ENCODE measurements around the gene DIPK1A.

The DIPK1A gene

GRCh38 chr1:92944901-92945747 is 16.1 kb downstream of the DIPK1A start:
- peaks cover 7% of the 10 kb centered on the region; the same call in 1 of the 2 replicates for H3K36me3 ChIP-seq (ENCODE audit: insufficient read depth, low read length)
- H4K20me1 ChIP-seq (ENCODE audit: insufficient read depth, low read length) = no peaks in the 10 kb centered on the region
- peaks cover 98% of the 10 kb centered on the region for H3K79me2 ChIP-seq (ENCODE audit: insufficient read depth, low read length)
- no peak overlapping the region for H2AFZ ChIP-seq (ENCODE audit: low read length)
- no peak overlapping the region for H3K4me3 ChIP-seq (ENCODE audit: low read depth, low read length, poor library complexity, severe bottlenecking)
- peak overlapping the region; percentile 9; the same call in 1 of the 2 replicates for H3K9ac ChIP-seq (ENCODE audit: low read length)
- 0 out of 2 replicates have a peak, but pooled peaks cover 4% of the 10 kb centered on the region for H3F3A ChIP-seq (ENCODE audit: insufficient read depth, low read length)
- no peaks in the 10 kb centered on the region; the same call in 1 of the 2 replicates for H3K9me3 ChIP-seq (ENCODE audit: low read length)
- H3K9me2 ChIP-seq (ENCODE audit: low read depth, low read length) = no peaks in the 10 kb centered on the region
- H3K27ac ChIP-seq (ENCODE audit: low read depth, low read length, poor library complexity, severe bottlenecking) = peak overlapping the region; percentile 34
- peak overlapping the region; percentile 13; the same call in 1 of the 2 replicates for H3K4me2 ChIP-seq (ENCODE audit: low read length)
- H3K4me1 ChIP-seq (ENCODE audit: insufficient read depth, low read length, severe bottlenecking) = peaks cover 48% of the 10 kb centered on the region
- no peaks in the 10 kb centered on the region for H3K27me3 ChIP-seq (ENCODE audit: insufficient read depth, low read length)
- TF ChIP-seq EZH2 (IDR thresholded peaks at IDR 0.05; ENCODE audit: borderline replicate concordance, low read length) (no peak), CTCF (IDR thresholded peaks at IDR 0.05; ENCODE audit: low read length) (no peak)

GRCh38 chr1:92943502-92943847 is 17.8 kb downstream of the DIPK1A start:
- no peak for TF ChIP-seq CTCF (IDR thresholded peaks at IDR 0.05; ENCODE audit: low read length)
- no peak for TF ChIP-seq EZH2 (IDR thresholded peaks at IDR 0.05; ENCODE audit: borderline replicate concordance, low read length)
- H3K9me3 ChIP-seq (ENCODE audit: low read length) = no peaks in the 10 kb centered on the region; the same call in 1 of the 2 replicates
- H3K9ac ChIP-seq (ENCODE audit: low read length) = no peak overlapping the region
- no peak overlapping the region for H2AFZ ChIP-seq (ENCODE audit: low read length)
- no peaks in the 10 kb centered on the region for H3K9me2 ChIP-seq (ENCODE audit: low read depth, low read length)
- no peak overlapping the region for H3K4me2 ChIP-seq (ENCODE audit: low read length)
- H3K4me3 ChIP-seq (ENCODE audit: low read depth, low read length, poor library complexity, severe bottlenecking) = no peak overlapping the region
- no peaks in the 10 kb centered on the region for H4K20me1 ChIP-seq (ENCODE audit: insufficient read depth, low read length)
- H3K79me2 ChIP-seq (ENCODE audit: insufficient read depth, low read length) = peaks cover 99% of the 10 kb centered on the region
- H3K27ac ChIP-seq (ENCODE audit: low read depth, low read length, poor library complexity, severe bottlenecking) = no peak overlapping the region
- H3F3A ChIP-seq (ENCODE audit: insufficient read depth, low read length) = 0 out of 2 replicates have a peak, but pooled peaks cover 4% of the 10 kb centered on the region
- H3K36me3 ChIP-seq (ENCODE audit: insufficient read depth, low read length) = peaks cover 11% of the 10 kb centered on the region; the same call in 1 of the 2 replicates
- no peaks in the 10 kb centered on the region for H3K27me3 ChIP-seq (ENCODE audit: insufficient read depth, low read length)
- peaks cover 40% of the 10 kb centered on the region for H3K4me1 ChIP-seq (ENCODE audit: insufficient read depth, low read length, severe bottlenecking)

- no peaks in the 10 kb centered on the region; the same call in 1 of the 2 replicates for H3K9me3 ChIP-seq (ENCODE audit: low read length)
- no peak overlapping the region for H3K27ac ChIP-seq (ENCODE audit: low read depth, low read length, poor library complexity, severe bottlenecking)
- no peak overlapping the region for H3K4me2 ChIP-seq (ENCODE audit: low read length)
- H3K27me3 ChIP-seq (ENCODE audit: insufficient read depth, low read length) = no peaks in the 10 kb centered on the region
- peaks cover 96% of the 10 kb centered on the region for H3K79me2 ChIP-seq (ENCODE audit: insufficient read depth, low read length)
- 0 out of 2 replicates have a peak, but pooled peaks cover 8% of the 10 kb centered on the region for H3K36me3 ChIP-seq (ENCODE audit: insufficient read depth, low read length)
- H3K4me3 ChIP-seq (ENCODE audit: low read depth, low read length, poor library complexity, severe bottlenecking) = no peak overlapping the region
- H3K4me1 ChIP-seq (ENCODE audit: insufficient read depth, low read length, severe bottlenecking) = peaks cover 17% of the 10 kb centered on the region
- no peaks in the 10 kb centered on the region for H3K9me2 ChIP-seq (ENCODE audit: low read depth, low read length)
- no peak for TF ChIP-seq CTCF (IDR thresholded peaks at IDR 0.05; ENCODE audit: low read length)
- no peak overlapping the region for H3K9ac ChIP-seq (ENCODE audit: low read length)
- H2AFZ ChIP-seq (ENCODE audit: low read length) = no peak overlapping the region
- H4K20me1 ChIP-seq (ENCODE audit: insufficient read depth, low read length) = no peaks in the 10 kb centered on the region
- H3F3A ChIP-seq (ENCODE audit: insufficient read depth, low read length) = 0 out of 2 replicates have a peak, but pooled peaks cover 4% of the 10 kb centered on the region
Measured at GRCh38 chr1:92940541-92940940, 20.7 kb downstream of the DIPK1A start.
